Fibroblast of the aortic adventitia (primary cell): ENCODE results near the gene SETBP1. TPM values are rescaled to one million over a fixed set of nuclear protein-coding genes. Genes with fewer than 3 reads are reported as not detected.

Experiments
- DNase-seq: peaks from one replicate; pipeline ENCODE4 v3.0.0-alpha.2; 2010; ENCODE audit warnings: low read depth
- H3K4me3 ChIP-seq: 2 replicates; pipeline ENCODE4 v1.5.1; 2011; ENCODE audit warnings: low read depth, mild to moderate bottlenecking, control low read depth, low read length, moderate library complexity
- total RNA-seq: library from RNA; depleted of rRNA; stranded (reverse); fragments of >200 nt; gene quantifications from 2 replicates; pipeline ENCODE4 v1.2.3, GENCODE V29; 2012; ENCODE audit warnings: low replicate concordance
- TF ChIP-seq, protein P1 (sequence below): IDR thresholded peaks from 2 replicates; pipeline ENCODE4 v1.5.1; 2011; ENCODE audit warnings: mild to moderate bottlenecking, low read length, control low read depth, inconsistent platforms; ENCODE audit not compliant: insufficient read depth

Gene SETBP1
- total RNA-seq, 1 donor = 10.5 TPM

DNA sequence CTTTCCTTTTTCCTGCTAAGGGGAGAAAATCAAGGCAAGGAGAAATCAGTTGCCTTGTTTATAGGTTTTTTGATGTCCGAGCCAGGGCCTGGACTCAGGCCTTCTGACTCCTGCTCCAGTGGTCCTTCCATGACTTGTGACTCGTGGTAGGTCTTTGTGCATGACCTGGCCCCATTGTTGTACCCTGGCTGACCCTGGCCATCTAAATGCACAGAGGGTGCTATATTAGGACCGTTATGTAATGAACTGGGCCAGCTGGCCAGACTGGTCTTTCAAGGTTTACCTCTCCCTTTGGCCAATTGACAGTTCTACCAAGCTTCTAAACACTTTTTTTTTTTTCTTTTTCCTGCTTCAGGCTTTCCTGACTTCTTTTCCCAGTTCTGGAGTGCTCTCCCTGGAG is 81.1 kb downstream of the SETBP1 start:
- peak; percentile 69 for DNase-seq
- TF ChIP-seq, protein P1, sequence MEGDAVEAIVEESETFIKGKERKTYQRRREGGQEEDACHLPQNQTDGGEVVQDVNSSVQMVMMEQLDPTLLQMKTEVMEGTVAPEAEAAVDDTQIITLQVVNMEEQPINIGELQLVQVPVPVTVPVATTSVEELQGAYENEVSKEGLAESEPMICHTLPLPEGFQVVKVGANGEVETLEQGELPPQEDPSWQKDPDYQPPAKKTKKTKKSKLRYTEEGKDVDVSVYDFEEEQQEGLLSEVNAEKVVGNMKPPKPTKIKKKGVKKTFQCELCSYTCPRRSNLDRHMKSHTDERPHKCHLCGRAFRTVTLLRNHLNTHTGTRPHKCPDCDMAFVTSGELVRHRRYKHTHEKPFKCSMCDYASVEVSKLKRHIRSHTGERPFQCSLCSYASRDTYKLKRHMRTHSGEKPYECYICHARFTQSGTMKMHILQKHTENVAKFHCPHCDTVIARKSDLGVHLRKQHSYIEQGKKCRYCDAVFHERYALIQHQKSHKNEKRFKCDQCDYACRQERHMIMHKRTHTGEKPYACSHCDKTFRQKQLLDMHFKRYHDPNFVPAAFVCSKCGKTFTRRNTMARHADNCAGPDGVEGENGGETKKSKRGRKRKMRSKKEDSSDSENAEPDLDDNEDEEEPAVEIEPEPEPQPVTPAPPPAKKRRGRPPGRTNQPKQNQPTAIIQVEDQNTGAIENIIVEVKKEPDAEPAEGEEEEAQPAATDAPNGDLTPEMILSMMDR = no peak
- H3K4me3 ChIP-seq = no peak overlapping the region

GRCh38 chr18:44763327-44763726 is 82.6 kb downstream of the SETBP1 start:
- TF ChIP-seq, protein P1 = no peak
- H3K4me3 ChIP-seq = no peak overlapping the region
- no peak for DNase-seq

- DNase-seq = no peak
- TF ChIP-seq, protein P1 = no peak
- no peak overlapping the region for H3K4me3 ChIP-seq
Observed at GRCh38 chr18:44764863-44765262, 84.2 kb downstream of the SETBP1 start.

- no peak overlapping the region for H3K4me3 ChIP-seq
- TF ChIP-seq, protein P1 = no peak
- DNase-seq = no peak
Observed at GRCh38 chr18:44765456-44765855, 84.8 kb downstream of the SETBP1 start.

GRCh38 chr18:44766450-44766849 is 85.8 kb downstream of the SETBP1 start:
- TF ChIP-seq, protein P1 = no peak
- no peak overlapping the region for H3K4me3 ChIP-seq
- DNase-seq = no peak

DNA sequence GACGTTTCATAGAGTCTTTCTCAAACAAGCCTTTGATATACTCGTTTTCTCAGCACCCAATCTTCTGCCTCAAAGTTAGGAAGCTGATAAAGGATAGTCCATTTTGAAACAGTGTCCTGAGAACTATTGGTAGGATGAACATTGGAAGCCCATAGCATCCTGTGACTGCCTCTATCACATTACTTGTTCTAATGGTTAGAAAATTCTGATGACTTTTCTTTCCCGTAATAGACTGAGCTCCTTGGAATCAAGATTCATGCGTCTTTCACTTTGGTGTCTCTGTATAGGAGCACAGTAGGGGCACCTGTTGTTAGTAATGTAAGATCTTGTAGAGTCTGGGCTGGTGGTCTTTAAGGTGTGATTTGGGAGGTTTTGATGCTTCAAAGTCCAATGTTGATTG is 87.1 kb downstream of the SETBP1 start:
- TF ChIP-seq, protein P1 = no peak
- no peak for DNase-seq
- no peak overlapping the region for H3K4me3 ChIP-seq

GRCh38 chr18:44770641-44771040 is 90.0 kb downstream of the SETBP1 start:
- DNase-seq = no peak
- TF ChIP-seq, protein P1 = no peak
- no peak overlapping the region for H3K4me3 ChIP-seq
